ENCODE results near the gene RCAN1. TPM values are rescaled to one million over a fixed set of nuclear protein-coding genes. Genes with fewer than 3 reads are reported as not detected.

RCAN1 gene
- total RNA-seq, 1 experiment from 2014 or later = 13.5 TPM

DNA sequence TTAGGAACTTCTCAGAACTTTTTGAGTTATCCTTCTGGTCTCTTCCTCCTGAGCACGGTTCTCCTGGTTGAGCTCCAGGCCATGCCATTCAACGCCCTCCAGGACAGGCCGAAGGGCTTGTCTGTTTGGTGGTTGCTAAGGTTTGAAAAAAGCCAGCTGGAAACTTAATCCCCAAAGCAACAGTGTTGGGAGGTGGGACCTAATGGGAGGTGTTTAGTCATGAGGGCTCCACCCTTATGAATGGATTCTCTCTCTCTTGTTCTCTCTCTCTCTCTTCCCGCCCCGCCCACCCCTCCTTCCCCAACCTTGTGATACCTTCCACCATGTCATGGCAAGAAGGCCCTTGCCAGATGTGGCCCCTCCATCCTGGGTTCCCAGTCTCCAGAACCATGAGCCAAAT, 103.7 kb downstream of the RCAN1 start:
- ATAC-seq (no peak), DNase-seq (ENCODE audit: low read depth, low spot score) (no peak)
- BruUV-seq (replicated peaks) = no TSS peak
- POLR2A ChIA-PET = no interaction called here
- no peaks in the 10 kb centered on the region for H3K9me3 ChIP-seq (ENCODE audit: control insufficient read depth, insufficient read depth, low read depth, low read length)
- H3K4me3 ChIP-seq (ENCODE audit: low read depth in 2 of 2, low read length in 2 of 2) = no peak overlapping the region
- no peaks in the 10 kb centered on the region for H3K27me3 ChIP-seq (ENCODE audit: control insufficient read depth, insufficient read depth, low read length)
- H3K4me1 ChIP-seq (ENCODE audit: control insufficient read depth, insufficient read depth, low read length) = no peaks in the 10 kb centered on the region
- TF ChIP-seq SIN3A (IDR thresholded peaks at IDR 0.05; ENCODE audit: borderline replicate concordance, insufficient read depth, low read depth, low read length) = no peak
- TF ChIP-seq, protein P1, sequence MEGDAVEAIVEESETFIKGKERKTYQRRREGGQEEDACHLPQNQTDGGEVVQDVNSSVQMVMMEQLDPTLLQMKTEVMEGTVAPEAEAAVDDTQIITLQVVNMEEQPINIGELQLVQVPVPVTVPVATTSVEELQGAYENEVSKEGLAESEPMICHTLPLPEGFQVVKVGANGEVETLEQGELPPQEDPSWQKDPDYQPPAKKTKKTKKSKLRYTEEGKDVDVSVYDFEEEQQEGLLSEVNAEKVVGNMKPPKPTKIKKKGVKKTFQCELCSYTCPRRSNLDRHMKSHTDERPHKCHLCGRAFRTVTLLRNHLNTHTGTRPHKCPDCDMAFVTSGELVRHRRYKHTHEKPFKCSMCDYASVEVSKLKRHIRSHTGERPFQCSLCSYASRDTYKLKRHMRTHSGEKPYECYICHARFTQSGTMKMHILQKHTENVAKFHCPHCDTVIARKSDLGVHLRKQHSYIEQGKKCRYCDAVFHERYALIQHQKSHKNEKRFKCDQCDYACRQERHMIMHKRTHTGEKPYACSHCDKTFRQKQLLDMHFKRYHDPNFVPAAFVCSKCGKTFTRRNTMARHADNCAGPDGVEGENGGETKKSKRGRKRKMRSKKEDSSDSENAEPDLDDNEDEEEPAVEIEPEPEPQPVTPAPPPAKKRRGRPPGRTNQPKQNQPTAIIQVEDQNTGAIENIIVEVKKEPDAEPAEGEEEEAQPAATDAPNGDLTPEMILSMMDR (IDR thresholded peaks at IDR 0.05) = no peak
- no peak for TF ChIP-seq POLR2AphosphoS5 (IDR thresholded peaks at IDR 0.05; ENCODE audit: low read depth, low read length)
- TF ChIP-seq, protein P2, sequence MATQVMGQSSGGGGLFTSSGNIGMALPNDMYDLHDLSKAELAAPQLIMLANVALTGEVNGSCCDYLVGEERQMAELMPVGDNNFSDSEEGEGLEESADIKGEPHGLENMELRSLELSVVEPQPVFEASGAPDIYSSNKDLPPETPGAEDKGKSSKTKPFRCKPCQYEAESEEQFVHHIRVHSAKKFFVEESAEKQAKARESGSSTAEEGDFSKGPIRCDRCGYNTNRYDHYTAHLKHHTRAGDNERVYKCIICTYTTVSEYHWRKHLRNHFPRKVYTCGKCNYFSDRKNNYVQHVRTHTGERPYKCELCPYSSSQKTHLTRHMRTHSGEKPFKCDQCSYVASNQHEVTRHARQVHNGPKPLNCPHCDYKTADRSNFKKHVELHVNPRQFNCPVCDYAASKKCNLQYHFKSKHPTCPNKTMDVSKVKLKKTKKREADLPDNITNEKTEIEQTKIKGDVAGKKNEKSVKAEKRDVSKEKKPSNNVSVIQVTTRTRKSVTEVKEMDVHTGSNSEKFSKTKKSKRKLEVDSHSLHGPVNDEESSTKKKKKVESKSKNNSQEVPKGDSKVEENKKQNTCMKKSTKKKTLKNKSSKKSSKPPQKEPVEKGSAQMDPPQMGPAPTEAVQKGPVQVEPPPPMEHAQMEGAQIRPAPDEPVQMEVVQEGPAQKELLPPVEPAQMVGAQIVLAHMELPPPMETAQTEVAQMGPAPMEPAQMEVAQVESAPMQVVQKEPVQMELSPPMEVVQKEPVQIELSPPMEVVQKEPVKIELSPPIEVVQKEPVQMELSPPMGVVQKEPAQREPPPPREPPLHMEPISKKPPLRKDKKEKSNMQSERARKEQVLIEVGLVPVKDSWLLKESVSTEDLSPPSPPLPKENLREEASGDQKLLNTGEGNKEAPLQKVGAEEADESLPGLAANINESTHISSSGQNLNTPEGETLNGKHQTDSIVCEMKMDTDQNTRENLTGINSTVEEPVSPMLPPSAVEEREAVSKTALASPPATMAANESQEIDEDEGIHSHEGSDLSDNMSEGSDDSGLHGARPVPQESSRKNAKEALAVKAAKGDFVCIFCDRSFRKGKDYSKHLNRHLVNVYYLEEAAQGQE (IDR thresholded peaks at IDR 0.05; ENCODE audit: insufficient read depth in 1 of 2, low read depth in 2 of 2, low read length in 1 of 2) = no peak
- no peak for TF ChIP-seq TCF7L2 (IDR thresholded peaks at IDR 0.05; ENCODE audit: low read depth, low read length)
- in situ Hi-C loops (cut with HindIII; ENCODE audit: low pct_unique_long_range_greater_than_20kb, low sequenced_read_pairs) = no loop called here
- H3K27ac ChIP-seq (ENCODE audit: low read length) = no peak overlapping the region
- CTCF ChIA-PET = interaction anchor here (1.0 to 1.6 kb wide), 2 partner anchors 72 to 92 kb away, joined by 4 to 9 read pairs; no protein-coding TSS in a partner anchor
- no peaks in the 10 kb centered on the region for H3K36me3 ChIP-seq (ENCODE audit: control insufficient read depth, insufficient read depth, low read length)
- intact Hi-C loops (cut with micrococcal nuclease; ENCODE audit: unreplicated experiment) = no loop called here

DNA sequence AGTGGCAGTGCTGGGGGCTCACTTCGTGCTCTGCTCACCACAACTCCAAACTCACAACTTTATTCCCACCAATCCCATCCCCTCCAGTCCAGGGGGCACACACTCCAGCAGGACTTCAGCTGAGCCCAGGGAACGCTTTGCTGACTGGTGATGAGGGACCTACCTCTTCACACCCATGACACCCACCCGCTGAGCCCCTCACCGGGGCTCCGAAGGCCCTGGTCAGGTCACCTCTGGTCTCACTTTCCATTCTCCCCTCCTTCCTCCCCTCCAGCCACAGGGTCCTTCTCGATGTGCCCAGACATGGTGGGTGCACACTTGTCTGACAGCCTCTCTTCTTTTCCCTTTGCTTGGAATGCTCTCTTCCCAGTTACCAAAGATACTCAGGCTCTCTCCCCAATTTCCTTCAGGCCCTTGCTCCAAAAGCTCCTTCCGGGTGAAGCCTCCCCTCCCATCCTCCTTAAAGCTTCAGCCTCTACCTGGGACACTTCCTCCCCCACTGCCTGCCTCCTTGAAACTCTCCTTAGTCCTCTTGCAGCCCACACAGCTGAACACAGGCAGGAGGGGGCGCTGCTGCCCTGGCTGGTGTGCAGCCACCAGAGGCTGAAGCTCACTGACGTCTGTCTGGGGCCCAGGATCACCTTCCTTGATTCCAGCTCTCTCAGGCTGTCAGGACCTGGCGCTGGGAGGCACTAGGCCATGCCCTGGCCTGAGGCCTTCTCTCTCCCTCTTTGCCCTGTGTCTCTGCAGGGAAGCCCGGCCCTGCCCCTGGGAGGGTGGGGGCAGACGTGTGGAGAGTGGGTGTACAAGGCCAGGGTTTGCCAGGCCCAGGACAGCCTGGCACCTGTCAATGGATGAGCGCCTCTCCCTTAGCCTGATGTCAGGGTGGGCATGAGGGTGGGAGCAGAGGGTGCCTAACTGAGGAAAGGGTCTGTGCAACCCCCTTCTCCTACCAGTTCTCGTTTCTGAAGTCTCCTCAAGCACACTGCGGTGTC, 104.5 kb downstream of the RCAN1 start:
- H3K27ac ChIP-seq (ENCODE audit: low read length) = no peak overlapping the region
- intact Hi-C loops (cut with micrococcal nuclease; ENCODE audit: unreplicated experiment) (no loop called here), in situ Hi-C loops (cut with HindIII; ENCODE audit: low pct_unique_long_range_greater_than_20kb, low sequenced_read_pairs) (no loop called here)
- ChIA-PET CTCF (interaction anchor here (1.0 to 1.6 kb wide), 2 partner anchors 73 to 92 kb away, joined by 4 to 9 read pairs; no protein-coding TSS in a partner anchor), POLR2A (no interaction called here)
- no peak overlapping the region for H3K4me3 ChIP-seq (ENCODE audit: low read depth in 2 of 2, low read length in 2 of 2)
- ATAC-seq (peak; percentile 91), DNase-seq (ENCODE audit: low read depth, low spot score) (no peak)
- no peaks in the 10 kb centered on the region for H3K9me3 ChIP-seq (ENCODE audit: control insufficient read depth, insufficient read depth, low read depth, low read length)
- H3K36me3 ChIP-seq (ENCODE audit: control insufficient read depth, insufficient read depth, low read length) = no peaks in the 10 kb centered on the region
- H3K4me1 ChIP-seq (ENCODE audit: control insufficient read depth, insufficient read depth, low read length) = no peaks in the 10 kb centered on the region
- H3K27me3 ChIP-seq (ENCODE audit: control insufficient read depth, insufficient read depth, low read length) = no peaks in the 10 kb centered on the region
- TF ChIP-seq POLR2AphosphoS5 (IDR thresholded peaks at IDR 0.05; ENCODE audit: low read depth, low read length) (no peak), SIN3A (IDR thresholded peaks at IDR 0.05; ENCODE audit: borderline replicate concordance, insufficient read depth, low read depth, low read length) (no peak)
- TF ChIP-seq, protein P1 (IDR thresholded peaks at IDR 0.05) = peak; percentile 73
- no TSS peak for BruUV-seq (replicated peaks)
